ENCODE data around the gene SLC7A7. TPM values are rescaled to one million over a fixed set of nuclear protein-coding genes. Genes with fewer than 3 reads are reported as not detected.

Gene SLC7A7
- total RNA-seq, 2 experiments from 2014 or later: 0.45 TPM; not detected in 1

- TF ChIP-seq CTCF (IDR thresholded peaks at IDR 0.05): no peak
- DNase-seq (no peak), ATAC-seq (no peak)
- Mint-ChIP-seq H3K4me1 (ENCODE audit: low read depth) (no peaks in the 10 kb centered on the region), H3K27ac (no peak overlapping the region), H3K9me3 (no peaks in the 10 kb centered on the region), H3K36me3 (ENCODE audit: low read depth) (no peaks in the 10 kb centered on the region), H3K27me3 (peaks cover 27% of the 10 kb centered on the region), H3K4me3 (no peak overlapping the region)
- ChIA-PET CTCF (interaction anchor here (0.7 kb wide), 1 partner anchor 717 kb away, joined by 3 read pairs; no protein-coding TSS in a partner anchor), POLR2A (no interaction called here)
- intact Hi-C loops (cut with micrococcal nuclease): no loop called here
Measured at GRCh38 chr14:22803687-22803974, 11.6 kb downstream of the SLC7A7 start.

DNA sequence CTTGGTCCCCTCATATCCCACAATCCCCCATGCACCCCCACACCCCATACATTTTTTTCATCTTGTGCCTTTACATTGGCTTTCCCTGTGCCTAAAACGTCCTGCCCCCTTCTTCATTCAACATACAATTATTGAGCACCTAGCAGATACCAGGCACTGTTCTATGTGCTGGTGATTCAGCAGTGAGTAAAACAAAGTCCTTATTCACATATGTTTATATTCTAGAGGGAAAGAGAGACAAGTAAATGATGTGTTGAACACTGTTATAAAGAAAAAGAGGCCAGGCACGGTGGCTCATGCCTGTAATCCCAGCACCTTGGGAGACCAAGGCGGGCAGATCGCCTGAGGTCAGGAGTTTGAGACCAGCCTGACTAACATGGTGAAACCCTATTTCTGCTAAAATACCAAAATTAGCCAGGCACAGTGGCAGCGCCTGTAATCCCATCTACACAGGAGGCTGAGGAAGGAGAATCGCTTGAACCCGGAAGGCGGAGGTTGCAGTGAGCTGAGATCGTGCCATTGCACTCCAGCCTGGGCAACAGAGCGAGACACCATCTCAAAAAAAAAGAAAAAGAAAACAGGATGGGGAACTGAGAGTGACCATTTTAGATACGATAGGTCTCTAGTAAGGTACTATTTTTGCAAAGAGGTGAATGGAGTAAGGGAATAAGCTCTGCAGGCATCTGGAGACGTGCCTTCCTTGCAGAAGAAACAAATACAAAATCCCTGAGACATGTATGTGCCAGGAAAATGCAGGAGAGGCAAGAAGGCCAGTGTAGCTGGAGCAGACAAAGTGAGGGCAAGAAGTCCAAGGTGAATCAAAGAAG is 12.2 kb downstream of the SLC7A7 start:
- ChIA-PET CTCF (interaction anchor here (0.7 kb wide), 1 partner anchor 717 kb away, joined by 3 read pairs; no protein-coding TSS in a partner anchor), POLR2A (no interaction called here)
- H3K27ac Mint-ChIP-seq: no peak overlapping the region
- TF ChIP-seq CTCF (IDR thresholded peaks at IDR 0.05): no peak
- H3K4me3 Mint-ChIP-seq: no peak overlapping the region
- no peaks in the 10 kb centered on the region for H3K36me3 Mint-ChIP-seq (ENCODE audit: low read depth)
- no peaks in the 10 kb centered on the region for H3K4me1 Mint-ChIP-seq (ENCODE audit: low read depth)
- no peaks in the 10 kb centered on the region for H3K9me3 Mint-ChIP-seq
- DNase-seq (no peak), ATAC-seq (no peak)
- H3K27me3 Mint-ChIP-seq: peaks cover 29% of the 10 kb centered on the region
- intact Hi-C loops (cut with micrococcal nuclease): no loop called here

GRCh38 chr14:22801716-22802115 is 13.5 kb downstream of the SLC7A7 start:
- no peak for TF ChIP-seq CTCF (IDR thresholded peaks at IDR 0.05)
- H3K36me3 Mint-ChIP-seq (ENCODE audit: low read depth): no peaks in the 10 kb centered on the region
- no peak overlapping the region for H3K4me3 Mint-ChIP-seq
- no peak for ATAC-seq
- POLR2A ChIA-PET: no interaction called here
- no peaks in the 10 kb centered on the region for H3K9me3 Mint-ChIP-seq
- DNase-seq: no peak
- CTCF ChIA-PET: no interaction called here
- H3K27ac Mint-ChIP-seq: no peak overlapping the region
- H3K27me3 Mint-ChIP-seq: peaks cover 31% of the 10 kb centered on the region
- intact Hi-C loops (cut with micrococcal nuclease): no loop called here
- no peaks in the 10 kb centered on the region for H3K4me1 Mint-ChIP-seq (ENCODE audit: low read depth)

DNA sequence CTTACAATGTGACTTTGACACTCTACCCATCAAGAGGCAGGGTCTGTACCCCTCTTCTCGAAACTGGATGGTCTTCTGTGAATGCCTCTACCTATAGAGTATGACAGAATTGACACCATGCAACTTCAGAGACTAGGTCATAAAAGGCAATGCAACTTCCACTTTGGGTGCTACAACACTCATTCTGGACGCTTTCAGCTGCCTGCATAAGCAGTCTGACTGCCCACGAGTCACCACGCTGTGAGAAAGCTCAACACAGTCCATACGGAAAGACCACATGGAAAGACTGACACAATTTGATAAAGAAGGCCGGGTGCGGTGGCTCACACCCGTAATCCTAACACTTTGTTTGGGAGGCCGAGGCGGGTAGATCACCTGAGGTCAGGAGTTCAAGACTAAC is 14.9 kb downstream of the SLC7A7 start:
- no peak for ATAC-seq
- Mint-ChIP-seq H3K9me3 (no peaks in the 10 kb centered on the region), H3K27ac (no peak overlapping the region), H3K4me3 (no peak overlapping the region), H3K27me3 (peaks cover 35% of the 10 kb centered on the region), H3K36me3 (ENCODE audit: low read depth) (no peaks in the 10 kb centered on the region), H3K4me1 (ENCODE audit: low read depth) (no peaks in the 10 kb centered on the region)
- DNase-seq: no peak
- TF ChIP-seq CTCF (IDR thresholded peaks at IDR 0.05): no peak
- CTCF ChIA-PET: interaction anchor here (0.6 kb wide), 1 partner anchor 15 kb away, joined by 3 read pairs; no protein-coding TSS in a partner anchor
- POLR2A ChIA-PET: interaction anchor here (0.6 kb wide), 1 partner anchor 113 kb away, joined by 3 read pairs; no protein-coding TSS in a partner anchor
- intact Hi-C loops (cut with micrococcal nuclease): no loop called here

DNA sequence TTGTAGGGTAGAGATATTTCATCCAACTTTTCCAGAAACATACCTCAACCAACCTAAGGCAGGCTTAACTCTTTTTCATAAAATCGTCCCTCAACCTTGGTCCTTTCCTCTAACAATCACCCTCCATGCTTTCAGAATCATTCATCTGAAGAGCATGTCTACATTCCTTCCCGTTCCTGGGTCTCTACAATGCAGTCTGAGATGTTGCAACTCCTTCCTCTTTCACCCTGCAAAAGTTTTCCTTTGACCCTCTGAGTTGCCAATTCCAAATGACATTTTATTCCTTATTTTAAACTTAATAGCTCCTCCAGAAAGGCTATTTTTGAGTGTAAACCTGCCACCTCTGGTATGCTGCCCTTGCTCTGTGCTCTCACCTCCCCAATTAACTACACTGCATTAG is 16.7 kb downstream of the SLC7A7 start:
- Mint-ChIP-seq H3K4me1 (ENCODE audit: low read depth) (no peaks in the 10 kb centered on the region), H3K27me3 (peaks cover 39% of the 10 kb centered on the region), H3K4me3 (no peak overlapping the region), H3K9me3 (no peaks in the 10 kb centered on the region), H3K36me3 (ENCODE audit: low read depth) (no peaks in the 10 kb centered on the region), H3K27ac (no peak overlapping the region)
- CTCF ChIA-PET: no interaction called here
- intact Hi-C loops (cut with micrococcal nuclease): no loop called here
- POLR2A ChIA-PET: no interaction called here
- ATAC-seq: no peak
- no peak for DNase-seq
- TF ChIP-seq CTCF (IDR thresholded peaks at IDR 0.05): no peak

All from activated CD8-positive, alpha-beta T cell treated with anti-CD3 and anti-CD28 coated beads for 36 hours (primary cell).